Activated CD4-positive, alpha-beta T cell treated with anti-CD3 and anti-CD28 coated beads, Interleukin-2, Interleukin-6, amounts not matched to agents 100 ng/mL and 50 ng/mL, durations not matched to agents 16 hours and 8 hours (primary cell): ENCODE data around the gene CADM1.

ENCODE experiments used
- DNase-seq: peaks from one replicate; pipeline ENCODE4 v3.0.0-alpha.2; 2020

Gene CADM1

DNA sequence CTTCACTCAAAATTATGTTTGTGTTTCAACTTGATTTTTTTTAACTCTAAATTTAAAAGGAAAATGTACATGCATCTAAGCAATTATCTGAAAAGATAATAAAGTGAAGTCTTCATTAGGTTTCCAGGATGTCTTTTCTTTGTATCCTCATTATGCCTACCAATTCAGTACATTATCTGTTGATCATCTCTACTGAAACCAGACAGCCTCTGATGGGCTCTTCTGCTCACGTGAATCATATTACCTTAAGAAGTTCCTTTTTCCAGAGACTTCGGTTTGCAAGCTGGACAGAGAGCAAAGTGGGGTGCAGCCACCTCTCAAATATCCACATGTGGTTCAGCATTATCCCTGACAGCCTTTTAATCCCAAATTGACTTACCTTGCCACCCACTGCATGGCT, 158.4 kb downstream of the CADM1 start:
- DNase-seq = no peak

DNA sequence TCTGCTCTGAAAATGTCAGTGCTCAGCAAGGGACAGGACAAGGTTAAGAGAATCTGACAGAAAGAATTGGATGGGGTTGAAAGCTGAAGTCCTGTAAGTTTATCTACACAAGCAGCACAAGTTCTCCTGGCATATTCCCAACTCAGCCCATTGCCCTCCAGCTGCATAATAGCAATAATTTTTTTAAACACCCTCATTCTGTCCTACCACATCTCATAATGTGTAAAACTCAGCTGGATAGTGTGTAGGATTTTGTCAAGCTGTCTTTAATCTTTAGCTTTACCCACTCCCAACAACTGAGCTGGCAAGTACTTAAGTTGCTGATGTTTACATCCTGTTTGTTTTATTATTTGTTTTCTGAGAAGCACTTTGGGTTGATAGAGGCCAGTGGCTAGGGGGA, 158.9 kb downstream of the CADM1 start:
- DNase-seq = no peak

DNA sequence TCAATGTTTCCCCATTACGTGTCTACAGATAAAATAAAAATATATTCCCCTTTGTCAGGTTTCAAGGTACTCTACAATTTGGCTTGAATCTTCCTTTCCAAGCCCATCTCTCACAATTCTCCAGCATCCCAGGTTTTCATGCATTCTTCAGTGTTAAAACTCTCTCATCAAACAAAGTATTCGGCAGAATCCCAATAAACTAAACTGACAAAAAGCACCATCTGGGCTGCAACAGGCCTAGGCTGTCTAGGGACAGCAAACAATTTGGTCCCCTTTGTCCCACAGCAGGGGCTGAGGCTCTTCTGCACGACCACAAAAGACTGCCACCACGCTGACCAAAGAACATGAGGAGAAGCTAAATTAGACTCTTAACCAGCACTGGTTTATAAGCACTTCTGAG, 159.4 kb downstream of the CADM1 start:
- no peak for DNase-seq

DNA sequence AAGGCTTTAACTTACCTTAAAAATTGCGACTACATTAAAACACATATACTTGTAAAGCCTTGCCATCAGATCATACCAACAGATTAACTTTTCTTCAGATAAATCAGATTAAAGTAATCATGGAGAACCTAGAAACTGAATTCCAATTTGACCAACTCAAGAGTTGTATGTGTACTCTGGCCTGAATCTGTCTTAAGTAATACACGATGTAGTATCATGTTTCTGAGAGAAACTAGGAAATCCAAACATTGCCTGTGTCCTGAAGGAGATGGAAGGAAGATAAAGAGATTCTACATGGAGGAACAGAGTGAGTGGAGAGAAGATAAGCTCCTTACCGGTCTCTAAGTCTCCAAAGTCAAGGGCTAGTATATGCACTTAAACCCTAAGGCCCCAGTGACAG, 162.1 kb downstream of the CADM1 start:
- no peak for DNase-seq

DNA sequence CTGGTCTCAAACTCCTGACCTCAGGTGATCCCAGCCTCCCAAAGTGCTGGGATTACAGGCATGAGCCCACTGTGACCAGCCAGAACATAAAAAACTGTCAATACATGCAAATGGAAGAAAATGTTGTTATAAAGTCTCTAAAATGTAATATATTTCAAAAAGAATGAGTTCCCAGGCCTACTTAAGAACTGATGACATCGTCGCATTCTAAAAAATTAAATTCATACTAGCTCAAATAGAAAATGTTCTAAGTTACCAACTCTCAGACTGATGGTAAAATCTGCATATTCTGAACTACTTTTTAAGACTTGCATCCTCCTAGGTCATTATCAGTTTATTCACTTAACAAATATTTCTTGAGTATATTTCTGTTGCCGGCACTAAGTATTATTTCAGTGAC, 163.3 kb downstream of the CADM1 start:
- DNase-seq = no peak

DNA sequence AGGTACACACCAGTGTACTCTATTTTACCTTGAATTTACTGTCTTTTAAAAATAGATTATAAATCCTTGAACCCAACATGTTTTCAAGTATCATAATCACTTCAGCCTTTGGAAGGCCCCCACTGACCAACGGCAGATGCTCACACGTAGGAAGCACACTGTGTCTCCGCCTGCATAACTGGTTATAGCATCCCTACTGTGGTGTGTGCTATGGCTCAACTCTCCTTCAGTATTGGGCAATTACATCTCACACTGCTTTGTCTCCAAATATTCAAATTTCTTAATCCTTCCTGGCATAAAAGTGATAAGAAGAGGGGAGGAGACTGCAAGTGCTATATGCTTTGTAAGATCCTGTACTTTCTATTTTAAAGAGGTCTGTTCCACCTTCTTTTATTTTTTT, 165.7 kb downstream of the CADM1 start:
- no peak for DNase-seq

DNA sequence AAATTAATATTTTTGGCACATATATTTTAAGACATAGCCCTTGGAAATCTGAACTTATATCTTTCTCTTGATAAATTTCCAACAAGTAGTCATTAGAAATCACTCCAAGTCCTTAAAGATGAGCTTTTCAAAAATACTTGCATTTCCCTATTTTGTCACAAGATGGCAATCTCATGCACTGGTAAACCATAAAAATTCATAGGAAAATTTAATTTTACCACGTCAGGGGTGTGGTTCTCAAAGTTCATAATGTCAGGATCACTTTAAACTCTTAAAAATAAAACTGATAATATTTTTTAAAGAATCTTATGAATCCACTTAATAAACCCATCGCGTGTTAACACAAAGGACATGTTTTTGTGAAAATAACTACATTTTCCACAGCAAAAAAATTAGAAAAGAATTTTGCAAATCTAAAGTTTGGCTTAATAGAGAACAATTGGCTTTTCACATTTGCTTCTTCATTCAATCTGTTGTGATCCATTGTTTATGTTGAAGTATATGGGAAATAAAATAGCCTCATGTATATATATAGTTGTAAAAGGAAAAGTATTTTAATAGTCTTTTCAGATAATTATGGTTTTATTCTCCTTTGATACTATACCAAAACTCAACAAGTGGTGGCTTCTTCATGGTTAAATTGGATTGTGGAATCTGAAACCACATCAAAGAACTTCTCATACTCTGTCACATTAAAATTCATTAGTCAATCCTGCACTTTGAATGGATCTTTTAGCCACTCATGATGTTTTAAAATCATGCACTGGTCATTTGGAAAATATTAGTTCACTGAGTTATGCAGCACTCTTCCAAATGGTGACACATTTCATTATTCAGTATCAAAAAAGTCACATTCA, 169.1 kb downstream of the CADM1 start:
- peak; percentile 18 for DNase-seq

DNA sequence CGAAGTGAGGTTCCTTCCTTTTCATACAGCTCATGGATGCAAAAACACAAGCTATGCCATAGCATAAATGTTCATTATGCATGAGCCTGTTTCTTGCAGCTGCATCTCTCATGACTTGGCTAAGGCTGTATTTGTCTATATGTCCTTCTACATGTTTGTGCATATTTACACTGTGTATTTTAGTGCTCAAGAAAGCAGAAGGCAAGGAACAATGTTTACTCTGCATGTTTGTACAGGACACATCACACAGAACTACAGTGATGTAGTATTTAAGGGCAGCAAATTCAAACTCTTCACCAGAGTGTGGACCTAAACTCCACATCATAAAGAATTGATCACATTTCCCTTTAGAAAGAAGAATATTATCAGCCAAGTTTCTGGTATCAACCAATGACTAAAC, 170.3 kb downstream of the CADM1 start:
- no peak for DNase-seq

DNA sequence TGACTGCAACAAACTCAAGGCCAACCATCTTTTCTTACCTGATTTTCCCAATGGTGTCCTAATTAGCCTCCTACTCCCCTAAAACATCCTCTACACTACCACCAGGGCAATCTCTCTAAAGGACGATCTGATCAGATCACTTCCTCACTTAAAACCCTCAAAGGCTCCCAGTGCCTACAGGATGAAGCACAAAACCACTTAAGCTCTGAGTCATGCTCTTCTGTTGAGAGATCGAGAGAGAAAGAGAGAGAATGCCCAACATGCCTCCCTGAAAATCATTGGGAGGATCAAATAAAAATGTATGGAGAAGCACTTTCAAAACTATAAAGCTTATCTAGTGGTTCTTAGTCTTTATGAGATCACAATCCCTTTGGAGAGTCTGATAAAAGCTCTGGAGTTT, 171.1 kb downstream of the CADM1 start:
- DNase-seq = no peak

DNA sequence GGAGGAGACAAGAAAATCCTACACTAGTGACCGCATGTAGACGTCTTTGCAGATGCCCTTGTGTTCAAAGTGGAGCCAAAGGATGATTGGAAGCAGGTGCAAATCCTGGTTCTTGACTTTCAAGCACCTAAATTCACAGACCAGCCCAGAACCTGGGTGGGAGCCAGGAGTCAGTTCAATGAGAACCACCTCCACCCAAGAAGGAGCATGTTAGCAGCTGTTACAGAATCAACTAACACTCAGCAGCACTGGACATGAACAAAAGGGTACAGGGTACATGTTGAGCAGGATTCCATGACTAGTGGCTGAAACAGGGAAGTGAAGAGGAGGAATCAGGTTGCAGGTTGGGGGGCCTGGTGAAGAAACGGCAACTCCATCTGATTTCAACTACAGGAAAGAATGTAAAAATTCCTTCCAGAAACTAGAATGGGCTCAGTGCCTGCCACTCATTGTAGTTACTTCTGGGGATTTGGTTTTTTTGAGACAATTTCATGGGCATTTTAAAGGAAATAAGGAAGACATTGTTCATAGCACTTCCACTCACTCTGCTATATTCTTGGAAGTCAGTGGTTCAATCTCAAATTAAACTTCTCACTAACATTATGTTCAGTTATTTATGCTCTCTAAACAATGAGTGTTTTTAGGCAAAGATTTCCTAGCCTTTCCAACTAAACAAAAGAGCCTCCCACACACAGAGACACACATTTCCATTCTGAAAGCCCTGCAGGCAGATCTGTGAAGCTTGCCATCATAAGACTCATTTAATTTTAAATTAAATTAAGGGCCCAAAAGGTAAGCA, 173.3 kb downstream of the CADM1 start:
- no peak for DNase-seq

DNA sequence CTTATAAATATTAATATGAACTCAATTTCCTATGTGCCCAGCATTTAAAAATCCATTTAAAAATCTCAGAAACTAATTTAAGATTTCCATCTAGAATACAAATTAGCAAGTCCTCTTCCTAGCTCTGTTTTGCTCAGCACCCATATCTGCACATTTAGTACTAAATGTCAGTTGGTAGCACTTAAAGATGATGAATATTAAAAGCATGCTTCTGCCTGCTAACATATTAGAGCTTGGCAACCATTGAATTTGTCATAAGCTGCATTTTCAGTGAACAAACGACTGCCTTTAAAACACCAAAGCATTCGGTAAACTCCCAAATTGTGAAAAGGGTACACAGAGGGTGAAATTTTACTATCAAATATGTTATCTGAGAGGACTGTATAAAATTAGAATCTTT, 177.7 kb downstream of the CADM1 start:
- no peak for DNase-seq

DNA sequence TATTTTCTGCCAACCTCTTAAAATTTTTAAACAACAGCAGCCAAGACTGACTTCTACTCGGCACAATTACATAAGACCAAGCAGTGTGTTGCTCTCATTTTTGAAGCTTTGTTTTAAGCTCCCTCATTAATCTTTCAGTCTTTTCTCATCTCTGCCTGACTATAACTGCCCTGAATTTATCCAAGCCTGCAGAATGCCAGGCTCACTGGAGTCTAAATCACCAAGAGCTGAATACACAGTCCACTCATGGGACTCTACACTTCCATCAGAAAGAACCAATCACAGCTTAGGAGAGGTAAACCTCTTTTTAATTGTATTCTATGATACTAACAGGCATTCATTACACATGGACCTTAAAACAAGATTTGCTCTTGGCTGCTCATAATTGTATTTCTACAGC, 178.7 kb downstream of the CADM1 start:
- no peak for DNase-seq

DNA sequence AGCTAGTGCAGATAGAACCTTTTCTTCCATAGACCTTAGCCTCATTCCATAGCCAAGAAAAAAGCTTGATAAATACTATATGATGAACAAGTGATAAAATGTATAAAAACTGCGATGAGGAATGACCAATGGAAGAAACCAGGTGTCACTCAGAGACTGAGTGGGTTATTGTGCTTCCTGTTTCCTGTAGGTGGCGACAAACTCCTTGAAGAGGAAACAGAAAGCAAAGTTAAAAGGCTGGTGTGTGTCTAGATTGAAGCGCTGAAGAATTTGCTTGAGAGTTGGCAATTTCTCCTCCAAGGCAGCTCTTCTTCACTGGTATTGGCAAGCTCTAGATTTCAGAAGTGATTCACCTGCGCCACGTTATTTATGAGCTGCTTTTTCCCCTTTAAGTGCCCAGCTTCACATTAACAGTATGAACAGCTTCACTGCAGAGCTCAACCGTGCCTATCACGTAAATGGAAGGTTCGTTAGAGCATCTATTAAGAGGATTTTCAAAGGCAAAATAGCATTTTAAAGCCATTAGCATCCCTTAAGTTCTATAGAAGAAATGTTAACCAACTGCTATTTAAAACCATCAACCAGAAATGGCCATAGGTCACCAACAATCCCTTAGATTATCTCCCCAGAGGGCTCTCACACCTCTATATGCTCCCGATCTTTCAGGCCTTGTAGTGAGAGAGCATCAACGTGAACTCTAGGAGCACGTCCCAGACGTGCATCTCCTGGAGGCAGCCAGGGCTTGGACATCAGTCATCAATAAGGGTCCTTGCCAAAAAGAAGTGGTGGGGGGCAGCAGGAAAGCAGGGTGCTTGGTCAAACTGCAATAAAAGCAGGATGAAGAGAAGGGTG, 179.4 kb downstream of the CADM1 start:
- DNase-seq = peak; percentile 61

DNA sequence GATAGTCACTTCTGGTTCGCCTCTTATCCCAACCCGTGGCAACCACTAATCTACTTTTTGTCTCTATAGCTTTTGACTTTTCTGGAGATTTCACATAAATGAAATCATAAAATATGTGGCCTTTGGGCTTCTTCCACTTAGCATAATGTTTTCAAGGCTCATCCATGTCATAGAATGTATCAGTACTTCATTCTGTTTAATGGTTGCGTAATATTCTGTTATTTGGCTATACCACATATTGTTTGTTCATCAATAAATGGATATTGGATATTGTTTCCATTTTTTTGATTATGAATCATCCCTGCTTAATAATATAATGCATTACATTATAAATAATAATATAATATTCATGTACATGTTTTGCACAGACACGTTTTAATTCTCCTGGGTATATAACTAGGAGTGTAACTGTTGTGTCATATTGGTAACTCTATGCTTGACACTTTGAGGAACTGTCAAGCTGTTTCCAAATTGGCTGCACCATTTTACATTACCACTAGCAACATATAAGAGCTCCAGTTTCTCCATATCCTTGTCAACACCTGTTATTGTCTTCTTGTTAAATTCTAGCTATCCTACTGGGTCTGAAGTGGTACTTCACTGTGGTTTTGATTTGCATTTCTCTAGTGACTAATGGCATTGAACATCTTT, 181.5 kb downstream of the CADM1 start:
- DNase-seq = no peak

DNA sequence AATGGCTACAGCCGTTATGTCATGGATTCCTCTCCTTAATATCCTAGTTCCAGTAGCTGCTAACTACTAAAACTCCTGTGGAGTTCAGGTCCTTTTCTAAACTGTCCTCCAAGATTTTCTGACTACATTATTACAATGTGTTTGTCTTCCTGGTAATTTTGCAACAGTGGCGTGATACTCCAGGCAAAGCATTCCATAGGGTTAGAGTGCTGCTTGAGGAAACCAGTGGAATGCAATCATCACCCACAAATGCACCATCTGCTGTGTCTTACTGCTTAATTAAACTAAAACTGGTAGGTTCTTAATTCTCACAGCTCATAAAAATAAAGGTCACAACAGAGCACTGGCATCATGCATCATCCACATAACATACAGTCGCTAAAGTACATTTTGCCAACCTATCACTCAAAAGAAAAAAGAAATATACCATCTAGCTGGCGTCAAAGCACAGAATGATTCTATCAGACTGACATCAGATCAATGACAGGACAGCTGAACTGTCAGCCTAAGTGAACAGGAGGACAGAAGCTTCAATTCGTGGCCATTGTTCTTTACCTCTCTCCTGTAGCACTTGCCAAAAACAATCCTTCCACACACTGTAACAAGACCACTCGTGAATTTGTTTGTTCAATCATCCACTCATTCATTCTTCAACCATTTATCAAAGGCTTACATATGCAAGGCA, 182.5 kb downstream of the CADM1 start:
- DNase-seq = no peak

DNA sequence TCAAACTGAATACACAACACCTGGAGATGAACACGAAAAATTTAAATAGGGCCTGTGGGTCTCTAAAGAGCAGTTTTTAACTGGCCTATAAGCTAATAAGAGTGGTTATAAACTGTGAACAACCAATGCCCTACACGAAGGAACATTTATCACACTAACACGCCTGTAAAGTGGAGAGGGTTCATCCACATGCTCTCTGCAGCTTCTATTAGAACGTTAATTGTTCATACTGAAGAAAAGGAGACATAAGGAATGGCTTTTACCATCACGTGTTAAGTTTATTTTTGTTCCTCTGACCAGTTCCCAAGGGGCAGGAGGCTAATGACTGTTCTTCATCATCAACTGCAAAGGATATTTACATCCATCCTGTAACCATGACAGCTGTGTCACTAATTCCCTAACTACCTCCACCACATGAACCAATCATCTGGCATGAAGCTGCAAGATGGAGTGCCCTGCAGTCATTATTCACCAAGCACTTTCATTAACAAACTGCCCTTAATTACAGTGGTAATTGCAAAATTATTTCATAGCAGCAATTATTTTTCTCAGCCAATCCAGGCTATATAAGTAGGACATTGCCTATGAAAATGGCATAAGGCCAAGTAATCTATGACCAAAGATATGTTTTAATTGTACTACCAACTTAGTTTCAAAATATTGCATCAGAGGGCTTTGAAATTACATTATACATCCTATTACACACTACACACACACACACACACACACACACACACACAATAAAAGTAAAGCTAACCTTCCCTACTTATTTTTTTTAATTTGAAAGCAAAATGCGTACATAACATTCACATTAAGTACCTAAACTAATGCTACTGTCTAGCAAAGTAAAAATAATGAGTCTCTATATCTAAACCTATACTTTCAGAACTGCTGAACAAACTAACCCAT, 186.7 kb downstream of the CADM1 start:
- no peak for DNase-seq

DNA sequence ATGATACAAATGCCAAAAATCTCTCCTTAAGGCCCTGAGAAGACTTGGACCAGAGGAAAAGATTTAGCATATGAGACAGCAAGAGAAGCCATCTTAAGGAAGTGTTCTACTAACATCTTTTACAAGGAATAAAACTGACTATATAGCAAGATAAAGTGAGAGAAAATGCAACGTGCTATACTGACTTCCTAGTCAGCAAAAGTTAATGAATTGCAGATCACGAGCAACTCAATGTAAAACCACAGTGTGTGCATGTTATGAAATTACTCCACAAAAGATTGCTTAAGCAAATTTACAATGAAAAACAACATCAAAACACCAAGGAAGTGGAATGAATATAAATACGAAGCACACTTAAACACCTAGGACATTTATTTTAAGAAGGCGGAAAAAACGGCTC, 187.5 kb downstream of the CADM1 start:
- DNase-seq = no peak

DNA sequence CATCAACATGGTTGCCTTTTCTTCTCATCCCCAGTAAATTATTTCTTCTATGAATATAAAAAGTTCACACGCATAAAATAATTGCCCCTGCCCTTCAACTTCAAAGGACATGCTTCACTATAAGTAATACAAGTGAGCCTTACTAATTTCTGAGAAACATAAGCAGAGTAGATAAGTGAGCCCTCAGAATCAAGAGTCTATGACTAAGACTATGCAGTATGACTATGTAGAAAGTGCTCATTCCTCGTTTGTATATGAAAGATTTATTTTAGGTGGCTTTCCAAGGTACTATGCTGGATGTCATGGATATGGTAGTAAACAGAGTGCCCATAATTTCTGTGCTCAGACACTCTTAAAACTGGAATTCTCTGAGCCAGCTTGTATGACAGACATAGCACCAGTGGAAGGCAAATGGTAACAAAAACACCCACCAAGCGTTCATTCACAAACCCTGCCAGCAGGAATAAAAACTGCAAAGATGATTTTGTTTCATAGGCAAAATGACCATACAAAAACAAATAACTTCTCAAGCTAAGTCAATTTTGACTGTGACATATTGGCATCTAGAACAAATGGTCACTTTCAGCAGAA, 189.8 kb downstream of the CADM1 start:
- DNase-seq = no peak

DNA sequence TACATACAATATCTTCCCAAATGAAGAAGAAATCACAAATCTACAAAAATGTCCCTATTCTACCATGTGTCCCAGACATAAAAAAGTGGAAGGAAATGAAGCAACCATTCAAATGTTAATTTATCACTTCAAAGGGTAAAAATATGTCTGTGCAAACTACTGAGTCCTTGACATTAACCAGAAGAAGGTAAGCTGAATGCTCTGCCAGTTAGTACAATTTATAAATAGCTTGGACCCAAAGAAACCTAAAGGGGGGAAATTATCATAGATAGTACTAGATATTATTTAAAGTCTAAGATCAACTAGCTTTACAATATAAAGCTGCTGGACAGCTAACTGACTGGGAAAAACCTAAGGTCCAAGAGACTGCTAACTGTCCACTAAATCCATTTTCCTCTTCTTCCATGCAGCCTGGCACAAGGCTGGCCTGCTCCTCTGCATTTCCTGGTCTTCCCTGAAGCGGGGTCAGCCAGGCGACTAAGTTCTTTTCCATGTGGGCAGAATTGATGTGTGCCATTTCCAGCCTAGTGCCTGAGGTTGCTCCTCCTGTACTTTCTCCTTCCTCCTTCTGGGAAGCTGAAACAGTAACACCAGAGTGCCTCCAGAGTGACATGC, 190.9 kb downstream of the CADM1 start:
- DNase-seq = no peak

DNA sequence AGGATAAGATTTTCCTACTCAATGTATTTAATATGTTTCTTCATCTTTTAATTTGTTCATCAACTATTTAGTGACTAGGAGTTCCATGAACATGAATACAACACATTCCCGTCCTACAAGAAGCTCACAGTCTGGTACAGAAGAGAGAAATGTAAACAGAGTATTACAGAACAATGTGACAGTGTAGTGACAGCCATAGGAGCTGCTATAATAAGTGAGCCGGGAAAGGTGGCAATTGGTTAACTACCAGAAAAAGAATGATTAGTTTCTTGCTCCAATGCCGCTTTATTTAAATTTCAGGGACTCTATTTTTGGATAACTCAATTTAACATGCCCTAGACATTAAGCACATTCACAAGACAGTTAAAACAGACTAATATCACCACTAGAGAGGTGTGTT, 192.3 kb downstream of the CADM1 start:
- DNase-seq = no peak
